GM10266 (cell line): ENCODE measurements around the gene TRIM63.

ENCODE experiments used
- DNase-seq: peaks from one replicate; pipeline ENCODE4 v3.0.0; 2012; ENCODE audit errors: extremely low spot score
- TF ChIP-seq, protein P1 (sequence below): IDR thresholded peaks from 2 replicates; pipeline ENCODE4 v1.5.1; 2012; ENCODE audit warnings: mild to moderate bottlenecking, low read depth; ENCODE audit not compliant: control insufficient read depth, insufficient read depth; ENCODE audit errors: missing control alignments

The TRIM63 gene

DNA sequence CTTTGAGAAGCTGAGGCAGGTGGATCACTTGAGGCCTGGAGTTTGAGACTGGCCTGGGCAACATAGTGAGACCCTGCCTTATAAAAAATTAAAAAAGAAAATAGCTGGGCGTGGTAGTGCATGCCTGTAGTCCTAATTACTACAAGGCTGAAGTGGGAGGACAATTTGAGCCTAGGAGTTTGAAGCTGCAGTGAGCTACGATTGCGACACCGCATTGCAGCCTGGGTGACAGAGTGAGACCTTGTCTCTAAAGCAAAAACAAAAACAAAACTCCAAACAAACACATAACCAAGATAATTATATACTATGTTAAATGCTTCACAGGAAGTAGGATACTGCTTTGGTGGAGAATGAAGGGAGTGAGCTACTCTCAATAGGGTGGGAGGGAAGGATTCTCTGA is 64.2 kb downstream of the TRIM63 start:
- DNase-seq, result no peak
- TF ChIP-seq, protein P1, sequence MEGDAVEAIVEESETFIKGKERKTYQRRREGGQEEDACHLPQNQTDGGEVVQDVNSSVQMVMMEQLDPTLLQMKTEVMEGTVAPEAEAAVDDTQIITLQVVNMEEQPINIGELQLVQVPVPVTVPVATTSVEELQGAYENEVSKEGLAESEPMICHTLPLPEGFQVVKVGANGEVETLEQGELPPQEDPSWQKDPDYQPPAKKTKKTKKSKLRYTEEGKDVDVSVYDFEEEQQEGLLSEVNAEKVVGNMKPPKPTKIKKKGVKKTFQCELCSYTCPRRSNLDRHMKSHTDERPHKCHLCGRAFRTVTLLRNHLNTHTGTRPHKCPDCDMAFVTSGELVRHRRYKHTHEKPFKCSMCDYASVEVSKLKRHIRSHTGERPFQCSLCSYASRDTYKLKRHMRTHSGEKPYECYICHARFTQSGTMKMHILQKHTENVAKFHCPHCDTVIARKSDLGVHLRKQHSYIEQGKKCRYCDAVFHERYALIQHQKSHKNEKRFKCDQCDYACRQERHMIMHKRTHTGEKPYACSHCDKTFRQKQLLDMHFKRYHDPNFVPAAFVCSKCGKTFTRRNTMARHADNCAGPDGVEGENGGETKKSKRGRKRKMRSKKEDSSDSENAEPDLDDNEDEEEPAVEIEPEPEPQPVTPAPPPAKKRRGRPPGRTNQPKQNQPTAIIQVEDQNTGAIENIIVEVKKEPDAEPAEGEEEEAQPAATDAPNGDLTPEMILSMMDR, result no peak
